DND-41 (cell line): ENCODE results near the gene WDR77.

ENCODE experiments used
- ATAC-seq: fragments of 200-7000 bp; cut with Tn5 transposase; 3 replicates; pipeline ENCODE4 v1.9.1; 2021; ENCODE audit warnings: low read depth; ENCODE audit not compliant: insufficient read depth
- DNase-seq: peaks from one replicate; pipeline ENCODE4 v3.0.0-alpha.2; 2020
- H2AFZ ChIP-seq: 2 replicates; pipeline ENCODE4 v1.6.0; 2012; ENCODE audit warnings: low read depth, low read length
- H3K27ac ChIP-seq: 2 replicates; pipeline ENCODE4 v1.5.1; 2012; ENCODE audit warnings: low read length, inconsistent platforms
- H3K27me3 ChIP-seq: fragments of 200-600 bp; sonication (generic); 2 replicates; pipeline ENCODE4 v1.6.0; 2012; ENCODE audit warnings: low read length, mild to moderate bottlenecking, inconsistent platforms; ENCODE audit not compliant: insufficient read depth, poor library complexity
- H3K36me3 ChIP-seq: 2 replicates; pipeline ENCODE4 v1.5.1; 2012; ENCODE audit warnings: low read length, inconsistent platforms; ENCODE audit not compliant: insufficient read depth
- H3K4me1 ChIP-seq: 2 replicates; pipeline ENCODE4 v1.5.1; 2012; ENCODE audit warnings: mild to moderate bottlenecking, low read length; ENCODE audit not compliant: insufficient read depth
- H3K4me2 ChIP-seq: 2 replicates; pipeline ENCODE4 v1.6.0; 2012; ENCODE audit warnings: mild to moderate bottlenecking, moderate library complexity, low read length, inconsistent platforms; ENCODE audit not compliant: insufficient read depth
- H3K4me3 ChIP-seq, 2 experiments: fragments of 200-600 bp in 1 of 2; shearing (Covaris generic) in 1 of 2; 2 replicates each; pipeline ENCODE4 v1.5.1; 2012 to 2016; ENCODE audit warnings: inconsistent platforms in 2 of 2, low read length in 2 of 2, mild to moderate bottlenecking in 2 of 2, low read depth in 1 of 2, moderate library complexity in 1 of 2
- H3K79me2 ChIP-seq: 2 replicates; pipeline ENCODE4 v1.6.0; 2012; ENCODE audit warnings: low read length, inconsistent platforms; ENCODE audit not compliant: insufficient read depth
- H3K9ac ChIP-seq: 2 replicates; pipeline ENCODE4 v1.6.0; 2012; ENCODE audit warnings: low read depth, mild to moderate bottlenecking, inconsistent platforms, low read length, moderate library complexity
- H3K9me3 ChIP-seq: 2 replicates; pipeline ENCODE4 v1.5.1; 2012; ENCODE audit warnings: low read length, moderate library complexity, mild to moderate bottlenecking, inconsistent platforms; ENCODE audit not compliant: insufficient read depth, severe bottlenecking
- H4K20me1 ChIP-seq: 2 replicates; pipeline ENCODE4 v1.6.0; 2012; ENCODE audit warnings: low read length; ENCODE audit not compliant: insufficient read depth
- CTCF ChIP-seq: IDR thresholded peaks from 2 replicates; pipeline ENCODE4 v1.5.1; 2012; ENCODE audit warnings: borderline replicate concordance, low read length, moderate library complexity, mild to moderate bottlenecking; ENCODE audit not compliant: poor library complexity, severe bottlenecking; ENCODE audit errors: extremely low read depth
- EZH2 ChIP-seq: IDR thresholded peaks from 3 replicates; pipeline ENCODE4 v1.6.1; 2012; ENCODE audit warnings: borderline replicate concordance, low read depth, mild to moderate bottlenecking, moderate library complexity, low read length, inconsistent platforms; ENCODE audit not compliant: severe bottlenecking

Gene WDR77

GRCh38 chr1:111404588-111404987, 44.5 kb downstream of the WDR77 start:
- Histone ChIP-seq H4K20me1 (no peaks in the 10 kb centered on the region), H3K27me3 (no peaks in the 10 kb centered on the region), H3K4me3 (no peak overlapping the region), H3K36me3 (no peaks in the 10 kb centered on the region), H3K4me1 (peaks cover 25% of the 10 kb centered on the region), H3K4me2 (no peak overlapping the region), H2AFZ (no peak overlapping the region), H3K9ac (no peak overlapping the region), H3K9me3 (no peaks in the 10 kb centered on the region), H3K27ac (no peak overlapping the region), H3K79me2 (no peaks in the 10 kb centered on the region)
- no peak for TF ChIP-seq CTCF
- TF ChIP-seq EZH2, result no peak
- ATAC-seq (no peak), DNase-seq (no peak)

GRCh38 chr1:111402083-111402482, 47.0 kb downstream of the WDR77 start:
- no peak for DNase-seq
- Histone ChIP-seq H3K36me3 (no peaks in the 10 kb centered on the region), H3K4me1 (peaks cover 26% of the 10 kb centered on the region), H3K9me3 (no peaks in the 10 kb centered on the region), H2AFZ (no peak overlapping the region), H3K9ac (no peak overlapping the region), H3K27ac (no peak overlapping the region), H3K27me3 (no peaks in the 10 kb centered on the region), H3K4me2 (no peak overlapping the region), H3K4me3 (no peak overlapping the region), H3K79me2 (no peaks in the 10 kb centered on the region), H4K20me1 (no peaks in the 10 kb centered on the region)
- TF ChIP-seq EZH2 (no peak), CTCF (no peak)
- no peak for ATAC-seq

- Histone ChIP-seq H3K27ac (peak overlapping the region; percentile 3; the same call in 1 of the 2 replicates), H3K9ac (no peak overlapping the region), H3K79me2 (no peaks in the 10 kb centered on the region), H2AFZ (peak overlapping the region; percentile 33; the same call in 1 of the 2 replicates), H3K4me3 (no peak overlapping the region), H3K36me3 (no peaks in the 10 kb centered on the region), H3K4me2 (peak overlapping the region; percentile 13; the same call in 1 of the 2 replicates), H3K9me3 (no peaks in the 10 kb centered on the region), H3K27me3 (no peaks in the 10 kb centered on the region), H4K20me1 (no peaks in the 10 kb centered on the region), H3K4me1 (peaks cover 8% of the 10 kb centered on the region)
- ATAC-seq, result peak; percentile 67
- TF ChIP-seq EZH2 (no peak), CTCF (peak; percentile 82)
- DNase-seq, result peak; percentile 63
These were observed 49.1 kb downstream of the WDR77 start for GRCh38 chr1:111399792-111400610.
